Activated CD4-positive, alpha-beta T cell treated with anti-CD3 and anti-CD28 coated beads, Interleukin-2, amount 50 U/mL, for 24 hours (primary cell): ENCODE measurements around the gene RBBP5.

Experiments used
- DNase-seq, 2 donors: peaks; one replicate each; pipeline ENCODE4 v3.0.0-alpha.2; 2020; ENCODE audit warnings: low read depth in 1 of 2, low spot score in 1 of 2

The RBBP5 gene

GRCh38 chr1:205057808-205058575 is 63.8 kb downstream of the RBBP5 start:
- DNase-seq: no peak

- no peak for DNase-seq
These were observed 64.7 kb downstream of the RBBP5 start for GRCh38 chr1:205056956-205057568.

- DNase-seq: no peak
These were observed 65.6 kb downstream of the RBBP5 start for GRCh38 chr1:205056188-205056611.

- DNase-seq: no peak
These were observed 67.8 kb downstream of the RBBP5 start for GRCh38 chr1:205054013-205054412.

- no peak for DNase-seq
These were observed 68.5 kb downstream of the RBBP5 start for GRCh38 chr1:205053296-205053695.

- DNase-seq: no peak
These were observed 69.1 kb downstream of the RBBP5 start for GRCh38 chr1:205052690-205053089.

- no peak for DNase-seq
These were observed 72.3 kb downstream of the RBBP5 start for GRCh38 chr1:205049479-205049878.

GRCh38 chr1:205048382-205048781 is 73.4 kb downstream of the RBBP5 start:
- DNase-seq: no peak

- no peak for DNase-seq
These were observed 74.0 kb downstream of the RBBP5 start for GRCh38 chr1:205047764-205048231.

GRCh38 chr1:205046870-205047269 is 74.9 kb downstream of the RBBP5 start:
- no peak for DNase-seq

GRCh38 chr1:205045146-205045545 is 76.6 kb downstream of the RBBP5 start:
- DNase-seq: no peak

- no peak for DNase-seq
These were observed 77.0 kb downstream of the RBBP5 start for GRCh38 chr1:205044741-205045140.

GRCh38 chr1:205043866-205044265 is 77.9 kb downstream of the RBBP5 start:
- DNase-seq: no peak

- no peak for DNase-seq
These were observed 78.6 kb downstream of the RBBP5 start, which contains the start of gene CNTN2 for GRCh38 chr1:205042911-205043806. CNTN2 (plus strand) TSS chr1:205043212; CDS start chr1:205053186, 9,974 bp downstream.

GRCh38 chr1:205041998-205042910 is 79.5 kb downstream of the RBBP5 start:
- no peak for DNase-seq

GRCh38 chr1:205041001-205041715 is 80.6 kb downstream of the RBBP5 start:
- DNase-seq: no peak

- DNase-seq: no peak
These were observed 83.5 kb downstream of the RBBP5 start for GRCh38 chr1:205038132-205038786.

- DNase-seq: no peak
These were observed 84.2 kb downstream of the RBBP5 start for GRCh38 chr1:205037539-205037938.
